GM18499 (cell line): ENCODE data around the gene METTL18.

Experiments
- ATAC-seq: cut with Tn5 transposase; IDR thresholded peaks from one replicate; pipeline ENCODE4 v1.9.1; 2021; ENCODE audit warnings: moderate number of reproducible peaks; ENCODE audit not compliant: insufficient read depth, unreplicated experiment

The METTL18 gene

DNA sequence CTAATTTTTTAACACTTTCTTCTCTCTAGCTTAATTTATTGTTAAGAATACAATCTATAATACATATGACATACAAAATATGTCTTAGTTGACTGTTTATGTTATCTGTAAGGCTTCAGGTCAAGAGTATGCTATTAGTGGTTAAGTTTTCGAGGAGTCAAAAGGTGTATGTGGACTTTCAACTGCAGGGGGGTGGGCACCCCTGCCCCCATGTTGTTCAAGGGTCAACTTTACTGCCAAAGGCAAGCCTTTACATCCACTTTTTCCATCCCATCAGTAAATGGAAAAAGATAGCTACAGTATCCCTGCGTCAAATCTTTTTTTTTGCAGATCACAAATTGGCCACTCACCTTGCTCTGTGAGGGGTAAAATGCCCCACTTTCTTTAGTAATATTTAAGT, 6.3 kb downstream of the METTL18 start:
- ATAC-seq, result no peak

DNA sequence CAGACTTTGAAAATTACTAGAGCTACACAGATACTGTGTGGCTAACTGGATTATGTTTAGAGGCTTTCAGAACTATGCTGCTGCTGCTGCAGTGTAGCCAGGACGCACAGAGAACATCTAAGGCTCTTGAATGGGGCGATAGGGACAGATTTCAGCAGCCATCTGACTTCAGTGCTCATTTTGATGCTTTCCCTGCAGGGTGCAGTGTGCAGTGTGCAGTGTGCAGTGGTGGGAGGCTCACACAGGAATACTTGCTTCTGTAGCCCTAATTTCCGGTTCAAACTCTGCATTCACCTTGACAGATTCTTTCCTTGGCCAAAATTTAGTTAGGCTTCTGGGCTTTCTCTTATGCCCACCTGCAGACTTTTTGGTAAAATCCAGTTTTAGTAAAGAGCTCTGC, 7.7 kb downstream of the METTL18 start:
- no peak for ATAC-seq

DNA sequence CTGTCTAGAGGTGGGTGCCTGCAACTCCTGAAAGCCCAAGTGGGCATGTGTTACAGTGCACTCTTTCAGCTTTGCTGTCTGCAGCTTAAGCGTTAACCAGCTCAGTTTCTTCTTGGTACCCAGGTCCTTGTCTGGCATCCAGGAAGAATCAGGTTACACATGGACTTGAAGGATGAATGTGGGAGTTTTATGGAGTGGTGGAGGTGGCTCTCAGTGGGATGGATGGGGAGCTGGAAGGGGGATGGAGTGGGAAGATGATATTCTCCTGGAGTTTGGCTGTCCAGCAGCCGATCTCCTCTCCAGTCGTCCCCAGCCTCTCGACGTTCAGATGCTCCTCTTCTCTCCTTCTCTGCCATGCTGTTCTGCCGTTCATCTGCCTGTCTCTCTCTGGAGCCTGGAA, 9.4 kb downstream of the METTL18 start:
- ATAC-seq, result no peak

DNA sequence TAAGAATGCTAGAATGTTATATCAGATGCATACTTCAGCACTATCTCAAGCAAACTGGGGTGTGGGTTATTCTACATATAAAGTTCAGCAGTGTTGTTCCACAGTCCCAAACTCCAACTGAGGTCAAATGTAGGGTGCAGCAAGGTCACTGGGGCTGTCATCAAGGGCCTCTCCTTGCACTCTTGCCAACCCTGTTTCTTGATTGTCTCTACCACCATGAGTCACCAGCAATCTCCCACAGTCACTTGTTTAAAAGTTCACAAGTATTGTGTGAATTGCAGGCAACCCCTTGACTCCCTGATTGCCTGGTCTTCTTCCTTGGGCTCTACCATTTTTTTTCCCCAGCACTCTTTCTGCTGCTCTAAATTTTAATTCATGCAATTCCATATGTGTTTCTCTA, 10.6 kb downstream of the METTL18 start:
- no peak for ATAC-seq

DNA sequence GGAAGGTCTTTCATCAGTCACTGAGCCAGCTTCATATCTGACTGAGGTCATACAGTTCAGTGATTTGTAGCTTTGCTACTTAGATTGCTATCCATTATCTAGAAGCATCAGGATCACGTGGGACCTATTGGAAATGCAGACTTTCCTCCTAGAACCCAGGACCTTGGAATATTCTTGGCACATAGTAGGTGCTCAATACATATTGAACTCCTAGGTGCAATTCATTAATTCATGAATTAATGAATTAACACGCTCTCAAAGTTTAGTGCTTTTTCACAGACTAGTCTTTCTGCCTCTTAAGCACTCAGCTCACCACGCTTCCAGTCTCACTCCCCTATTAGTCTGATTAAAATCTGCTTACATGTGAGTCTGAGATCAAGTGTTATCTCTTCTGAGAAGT, 12.1 kb downstream of the METTL18 start:
- no peak for ATAC-seq

DNA sequence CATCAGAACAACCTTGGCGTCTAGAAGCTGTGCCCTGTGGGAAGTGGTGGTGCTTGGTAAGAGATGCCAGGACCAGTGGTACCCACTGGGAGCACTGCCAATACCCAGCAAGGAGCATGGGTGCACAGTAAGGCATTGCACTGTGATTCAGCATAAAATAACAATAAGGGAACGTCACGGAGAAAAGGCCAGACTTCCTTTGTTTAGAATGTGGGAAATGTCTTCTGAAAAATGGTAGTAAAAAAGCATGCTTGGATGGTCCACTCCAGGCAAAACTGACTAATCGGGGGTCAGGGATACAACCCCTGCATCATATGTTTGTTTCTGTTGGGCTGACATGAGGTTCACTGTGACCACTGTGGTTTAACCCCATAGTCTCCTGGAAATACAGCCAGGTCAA, 14.7 kb downstream of the METTL18 start:
- ATAC-seq, result no peak

DNA sequence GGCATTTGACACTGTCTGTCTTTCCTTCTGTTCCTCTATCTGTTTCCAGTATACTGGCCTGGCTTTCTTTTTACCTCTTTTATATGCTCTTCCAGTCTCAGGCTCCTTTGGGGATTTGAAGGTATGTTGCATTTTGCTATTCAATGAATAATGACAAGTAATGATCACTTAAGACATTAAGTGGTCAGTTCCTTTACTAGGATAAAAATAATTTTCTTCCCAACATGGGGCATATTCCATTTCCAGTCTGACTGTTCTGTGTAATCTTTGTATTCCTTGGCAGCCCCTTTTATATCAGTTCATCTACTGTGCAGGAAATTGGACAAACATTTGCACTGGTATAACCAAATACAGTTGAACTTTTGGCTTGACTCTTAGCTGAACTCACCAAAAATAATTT, 15.6 kb downstream of the METTL18 start:
- no peak for ATAC-seq

DNA sequence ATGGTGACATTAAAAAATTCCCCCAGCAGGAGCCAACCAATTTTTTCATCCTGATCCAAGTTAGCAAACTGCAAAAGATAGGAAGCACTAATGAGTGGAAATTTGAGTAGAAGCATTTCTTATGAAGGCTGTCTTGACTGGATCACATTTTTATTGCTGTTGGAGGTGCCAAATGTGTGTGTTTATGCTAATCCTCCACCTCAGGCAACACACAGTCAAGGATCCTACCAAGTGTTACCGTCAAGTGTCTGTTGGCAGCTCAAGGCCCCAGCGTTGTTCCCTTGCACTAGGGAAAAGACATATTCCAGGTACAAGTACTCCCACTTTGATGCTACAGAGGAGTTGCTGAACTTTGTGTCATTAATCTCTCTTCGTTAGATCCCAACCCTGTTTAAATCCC, 18.3 kb downstream of the METTL18 start:
- ATAC-seq, result no peak

DNA sequence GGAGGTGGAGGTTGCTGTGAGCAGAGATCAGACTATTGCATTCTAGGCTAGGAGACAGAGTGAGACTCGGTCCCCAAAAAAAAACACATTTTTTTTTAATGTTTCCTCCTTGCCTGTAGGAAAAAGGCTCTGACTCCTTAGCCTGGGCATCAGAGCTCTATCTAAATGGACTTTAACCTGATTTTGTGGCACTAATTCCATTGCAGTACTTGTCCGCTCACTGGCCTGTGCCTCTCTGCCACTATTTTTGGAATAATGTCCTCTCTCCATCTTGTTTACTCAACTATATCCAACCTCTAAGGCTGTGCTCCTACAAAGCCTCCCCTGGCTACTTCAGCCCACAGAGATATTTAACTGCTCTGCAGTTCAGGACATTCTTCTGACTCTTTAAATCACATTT, 26.5 kb downstream of the METTL18 start:
- ATAC-seq, result no peak

DNA sequence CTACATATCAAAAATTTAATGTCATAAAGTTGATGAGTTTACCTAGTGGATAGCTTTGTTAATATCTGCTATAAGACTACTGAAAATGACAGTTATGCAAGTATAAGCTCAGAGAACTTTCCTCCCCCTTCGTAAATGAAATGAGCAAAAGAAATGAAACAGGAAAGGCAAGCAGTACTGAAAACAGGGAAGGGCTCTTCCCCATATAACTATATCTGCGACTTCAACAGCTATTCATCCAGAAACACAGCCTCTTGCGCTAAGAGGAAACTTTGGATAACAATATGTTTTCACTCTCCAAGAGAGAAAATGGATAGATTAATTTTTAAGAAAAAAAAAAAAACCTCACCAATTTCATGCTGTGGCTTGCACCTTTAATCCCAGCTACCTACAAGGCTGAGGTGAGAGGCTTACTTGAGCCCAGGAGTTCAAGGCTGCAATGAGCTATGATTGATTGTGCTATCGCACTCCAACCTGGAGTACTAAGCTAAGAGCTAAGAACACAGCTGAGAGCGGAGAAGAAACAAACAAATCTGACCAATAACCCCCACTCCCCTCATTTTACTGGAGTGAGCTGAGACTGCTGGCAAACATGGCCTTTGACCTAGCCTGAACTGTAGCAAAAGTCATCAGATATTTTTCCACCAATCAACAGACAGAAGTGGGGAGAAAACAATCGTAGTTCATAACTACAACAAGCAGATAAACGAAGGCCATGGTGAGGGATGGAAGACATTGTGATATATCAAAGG, 29.0 kb downstream of the METTL18 start:
- ATAC-seq, result no peak

DNA sequence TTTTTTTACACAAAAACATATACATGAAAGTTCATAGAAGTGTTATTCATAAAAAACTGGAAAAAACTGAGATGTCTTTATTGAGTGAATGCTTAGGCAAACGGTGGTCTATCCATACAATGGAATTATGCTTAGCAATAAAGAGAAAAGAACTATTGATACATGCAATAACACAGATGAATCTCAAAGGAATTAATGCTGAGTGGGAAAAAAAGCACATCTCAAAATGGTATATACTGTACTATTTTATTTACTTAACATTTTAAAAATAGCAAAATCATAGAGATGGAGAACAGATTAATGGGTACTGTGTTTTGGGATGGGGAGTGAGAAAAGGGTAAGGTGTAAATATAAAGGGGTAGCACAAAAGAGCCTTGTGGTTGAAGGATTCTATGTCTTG, 29.8 kb downstream of the METTL18 start:
- ATAC-seq, result no peak

DNA sequence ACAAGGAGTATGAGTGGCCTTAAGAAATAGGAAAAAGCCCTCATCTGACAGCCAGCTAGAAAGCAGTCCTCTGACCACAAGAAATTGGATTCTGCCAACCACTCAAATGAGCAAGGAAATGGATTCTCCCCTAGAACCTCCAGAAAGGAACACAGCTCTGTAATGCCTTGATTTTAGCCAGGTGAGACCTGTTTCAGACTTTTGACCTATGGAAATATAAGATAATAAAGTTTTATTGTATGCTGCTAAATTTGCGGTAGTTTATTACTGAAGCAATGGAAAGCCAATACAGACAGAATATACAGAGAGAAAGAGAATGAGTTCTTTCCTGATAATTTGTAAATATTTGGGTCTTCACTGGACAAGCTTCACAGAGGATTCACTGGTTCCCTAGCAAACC, 32.0 kb downstream of the METTL18 start:
- no peak for ATAC-seq

DNA sequence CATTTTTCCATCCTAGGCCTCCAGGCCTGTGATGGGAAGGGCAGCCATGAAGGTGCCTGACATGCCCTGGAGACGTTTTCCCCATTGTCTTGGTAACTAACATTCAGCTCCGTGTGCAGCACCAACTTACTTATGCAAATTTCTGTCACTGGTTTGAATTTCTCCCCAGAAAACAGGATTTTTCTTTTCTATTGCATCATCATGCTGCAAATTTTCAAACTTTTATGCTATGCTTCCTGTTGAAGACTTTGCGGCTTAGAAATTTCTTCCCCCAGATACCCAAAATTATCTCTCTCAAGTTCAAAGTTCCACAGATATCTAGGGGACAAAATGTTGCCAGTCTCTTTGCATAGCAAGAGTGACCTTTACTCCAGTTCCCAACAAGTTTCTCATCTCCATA, 35.7 kb downstream of the METTL18 start:
- ATAC-seq, result no peak

DNA sequence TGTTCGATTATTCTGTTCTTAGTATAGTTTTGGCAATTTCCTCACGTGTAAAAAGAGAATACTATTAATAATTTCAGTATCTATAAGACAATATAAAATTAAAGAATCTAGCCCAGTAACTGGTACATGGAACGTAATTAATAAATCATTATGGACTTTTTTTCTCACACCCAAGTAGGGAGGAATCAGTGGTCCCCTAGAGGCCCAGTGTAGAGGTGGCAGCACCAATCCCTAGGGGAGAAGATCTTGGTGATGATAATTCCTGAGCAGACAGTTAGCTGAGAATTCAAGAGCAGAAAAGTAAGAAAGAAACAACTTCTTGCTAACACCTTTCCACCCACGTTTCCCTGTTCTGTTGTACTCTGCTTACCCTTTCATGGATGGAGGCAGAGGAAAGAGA, 41.2 kb downstream of the METTL18 start:
- ATAC-seq, result no peak

DNA sequence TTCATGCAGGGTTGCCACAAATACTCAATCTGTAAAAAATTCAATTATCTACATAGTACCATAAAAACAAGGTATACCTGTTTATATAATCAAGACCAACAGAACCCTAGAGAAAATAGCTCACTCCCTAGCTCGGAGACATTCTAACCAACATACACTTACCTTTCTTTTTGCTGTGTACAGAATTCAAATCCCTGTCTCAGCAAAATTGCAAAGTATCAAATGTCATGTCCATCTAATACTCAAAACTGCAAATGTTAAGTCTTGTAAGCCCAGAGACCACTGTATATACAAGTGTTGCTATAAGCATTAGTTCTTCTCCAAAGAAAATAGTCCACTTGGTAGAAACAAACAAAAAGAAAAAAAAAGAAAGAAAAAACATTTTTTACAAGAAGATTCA, 44.7 kb downstream of the METTL18 start:
- ATAC-seq, result no peak

DNA sequence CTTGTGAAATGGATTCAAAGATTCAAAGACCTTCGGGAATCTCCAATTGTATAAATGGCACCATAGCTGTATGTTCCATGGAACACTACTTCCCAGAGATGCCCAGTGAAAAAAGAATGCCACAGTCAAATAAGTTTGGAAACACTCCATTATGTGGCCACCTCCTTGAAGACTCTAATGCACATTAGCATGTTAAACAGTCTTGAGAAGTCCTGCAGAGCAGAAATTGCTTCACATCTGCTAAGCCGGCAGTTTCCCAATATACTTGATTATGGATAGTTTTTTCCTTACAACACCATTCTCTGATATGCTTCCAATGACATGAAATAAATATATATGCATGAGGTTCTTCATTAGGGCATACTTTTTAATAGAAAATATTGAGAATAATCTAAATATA, 48.2 kb downstream of the METTL18 start:
- ATAC-seq, result no peak

DNA sequence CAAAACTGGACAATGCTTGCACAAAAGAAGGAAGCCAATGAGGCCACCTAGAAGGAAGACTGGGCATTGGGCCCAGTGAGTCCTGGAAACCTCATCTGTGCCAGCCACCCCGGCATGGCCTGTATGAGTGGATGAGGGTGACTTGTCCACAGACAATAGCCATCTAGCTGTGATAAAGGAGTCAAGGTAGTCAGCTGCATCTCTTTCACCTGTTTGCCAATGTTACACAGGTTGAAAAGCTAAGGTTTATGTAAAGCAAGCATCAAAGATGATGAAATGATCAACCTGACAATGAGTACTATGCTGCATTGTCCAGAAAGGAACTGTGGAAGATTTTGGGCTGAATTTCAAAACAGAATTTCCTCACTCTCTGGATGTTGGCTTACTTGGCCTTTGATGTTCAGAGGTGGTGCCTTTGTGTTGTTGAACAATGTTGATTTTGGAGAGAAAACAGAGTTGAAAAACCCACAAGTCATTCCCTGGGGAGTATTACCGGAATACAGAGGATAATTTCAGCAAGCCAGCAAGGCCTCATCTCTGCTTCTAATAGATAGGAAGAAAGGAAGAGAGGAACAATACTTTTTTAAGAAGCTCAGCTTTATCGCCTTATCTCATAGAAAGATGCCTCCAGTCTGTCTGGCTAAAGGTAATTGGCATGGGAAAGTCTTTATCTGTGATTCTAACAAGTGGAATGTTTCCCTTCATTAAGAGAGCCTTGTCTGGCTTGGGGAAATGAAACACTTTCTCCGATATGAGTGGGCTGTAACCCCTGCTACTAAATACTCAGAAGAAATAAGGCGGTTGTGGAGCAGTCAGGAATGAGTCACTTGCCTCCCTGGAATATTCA, 49.5 kb downstream of the METTL18 start:
- ATAC-seq, result no peak
